Activated T-helper 1 cell treated with Interleukin-2 at 50 U/mL for 16 hours (primary cell): ENCODE data around the gene SLC35G6.
"Not testable (repeated sequence)": the region's sequence is repeated elsewhere in the genome, so short reads cannot be mapped to it uniquely, and the experiment has no call there.

Source experiments
- DNase-seq: peaks from one replicate; pipeline ENCODE4 v3.0.0-alpha.2; 2020; ENCODE audit warnings: low read depth

SLC35G6 gene

DNA sequence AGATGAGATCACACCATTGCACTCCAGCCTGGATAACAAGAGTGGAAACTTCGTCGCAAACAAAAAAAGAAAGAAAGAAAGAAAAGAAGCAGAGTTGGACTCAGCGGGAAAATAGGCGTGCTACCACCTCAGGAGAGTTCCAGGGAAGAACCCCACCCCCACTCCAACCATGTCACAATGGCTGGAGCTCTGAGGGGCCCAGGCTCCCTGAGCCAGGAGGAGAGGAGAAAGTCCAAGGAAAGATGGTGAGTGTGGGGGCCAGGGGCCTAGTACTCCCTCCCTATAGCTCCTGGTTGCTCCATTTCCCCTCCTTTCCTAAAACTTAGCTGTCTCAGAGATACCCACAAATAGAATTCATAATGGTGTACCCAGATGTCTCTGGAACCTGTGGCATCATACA, at the start of gene SLC35G6:
TSS of gene SLC35G6 (plus strand) at position 172 of the 400 bp plus-strand sequence. CDS start at position 243, 71 bp downstream.
- not testable (repeated sequence) for DNase-seq

DNA sequence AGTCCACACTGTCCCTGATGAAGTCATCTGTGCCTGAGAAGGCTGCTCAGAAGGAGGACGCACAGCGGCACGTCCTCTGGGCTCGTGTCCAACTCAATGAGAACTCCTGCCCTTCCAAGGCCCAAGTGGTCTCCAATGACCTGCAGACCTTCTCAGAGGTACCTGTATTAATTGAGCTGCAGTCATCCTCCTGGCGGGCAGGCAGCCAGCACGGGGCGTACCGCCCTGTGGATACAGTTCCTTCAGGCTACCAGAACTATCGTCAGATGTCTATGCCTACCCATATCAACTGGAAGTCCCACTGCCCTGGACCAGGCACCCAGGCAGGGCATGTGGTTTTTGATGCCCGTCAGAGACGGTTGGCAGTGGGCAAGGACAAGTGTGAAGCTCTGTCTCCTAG, 49.0 kb upstream of the SLC35G6 start:
- no peak for DNase-seq

DNA sequence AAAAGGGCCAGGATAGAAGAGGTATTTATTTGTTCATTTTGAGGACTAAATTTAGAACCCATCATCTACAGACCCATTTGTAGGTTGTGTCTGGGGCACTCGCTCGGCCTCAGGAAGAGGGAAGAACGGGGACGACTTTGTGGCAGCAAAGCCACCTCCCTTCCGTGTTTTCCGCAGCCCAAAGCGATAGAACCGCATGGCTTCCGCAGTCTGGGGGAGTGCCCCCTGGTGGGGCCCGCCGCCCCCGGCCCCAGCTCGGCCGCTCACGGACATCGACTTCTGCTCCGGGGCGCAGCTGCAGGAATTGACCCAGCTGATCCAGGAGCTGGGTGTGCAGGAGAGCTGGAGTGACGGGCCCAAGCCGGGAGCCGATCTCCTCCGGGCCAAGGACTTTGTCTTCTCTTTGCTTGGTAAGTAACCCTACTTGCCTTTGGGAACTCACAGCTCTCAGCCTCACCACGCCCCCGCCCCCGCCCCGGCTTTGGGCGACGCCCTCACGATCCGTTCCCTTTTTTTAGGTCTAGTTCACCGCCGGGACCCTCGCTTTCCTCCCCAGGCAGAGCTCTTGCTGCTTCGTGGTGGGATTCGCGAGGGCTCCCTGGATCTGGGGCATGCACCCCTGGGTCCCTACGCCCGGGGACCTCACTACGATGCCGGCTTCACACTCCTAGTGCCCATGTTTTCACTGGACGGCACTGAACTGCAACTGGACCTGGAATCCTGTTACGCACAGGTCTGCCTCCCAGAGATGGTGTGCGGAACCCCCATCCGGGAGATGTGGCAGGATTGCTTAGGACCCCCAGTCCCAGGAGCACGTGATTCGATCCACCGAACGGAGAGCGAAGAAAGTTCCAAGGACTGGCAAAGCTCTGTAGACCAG, 45.3 kb upstream of the SLC35G6 start:
- peak; percentile 44 for DNase-seq

DNA sequence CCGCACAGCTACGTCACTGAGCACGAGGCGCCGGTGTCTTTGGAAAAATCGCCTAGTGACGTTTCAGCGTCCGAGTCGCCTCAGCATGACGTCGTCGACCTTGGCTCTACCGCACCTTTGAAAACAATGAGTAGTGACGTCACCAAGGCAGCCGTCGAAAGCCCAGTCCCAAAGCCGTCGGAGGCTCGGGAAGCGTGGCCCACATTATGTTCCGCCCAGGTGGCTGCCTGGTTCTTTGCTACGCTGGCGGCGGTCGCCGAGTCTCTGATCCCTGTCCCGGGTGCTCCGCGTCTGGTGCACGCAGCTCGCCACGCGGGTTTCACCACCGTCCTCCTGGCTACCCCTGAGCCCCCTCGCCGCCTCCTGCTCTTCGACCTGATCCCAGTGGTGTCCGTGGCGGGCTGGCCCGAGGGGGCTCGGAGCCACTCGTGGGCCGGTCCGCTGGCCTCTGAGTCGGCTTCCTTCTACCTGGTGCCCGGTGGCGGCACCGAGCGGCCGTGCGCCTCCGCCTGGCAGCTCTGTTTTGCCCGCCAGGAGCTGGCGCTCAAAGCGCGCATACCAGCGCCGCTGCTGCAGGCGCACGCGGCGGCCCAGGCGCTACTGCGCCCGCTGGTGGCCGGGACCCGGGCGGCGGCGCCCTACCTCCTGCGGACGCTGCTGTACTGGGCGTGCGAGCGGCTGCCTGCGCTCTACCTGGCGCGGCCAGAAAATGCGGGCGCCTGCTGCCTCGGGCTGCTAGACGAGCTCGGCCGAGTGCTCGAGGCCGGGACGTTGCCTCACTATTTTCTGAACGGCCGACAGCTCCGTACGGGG, 44.5 kb upstream of the SLC35G6 start:
- peak; percentile 74 for DNase-seq

DNA sequence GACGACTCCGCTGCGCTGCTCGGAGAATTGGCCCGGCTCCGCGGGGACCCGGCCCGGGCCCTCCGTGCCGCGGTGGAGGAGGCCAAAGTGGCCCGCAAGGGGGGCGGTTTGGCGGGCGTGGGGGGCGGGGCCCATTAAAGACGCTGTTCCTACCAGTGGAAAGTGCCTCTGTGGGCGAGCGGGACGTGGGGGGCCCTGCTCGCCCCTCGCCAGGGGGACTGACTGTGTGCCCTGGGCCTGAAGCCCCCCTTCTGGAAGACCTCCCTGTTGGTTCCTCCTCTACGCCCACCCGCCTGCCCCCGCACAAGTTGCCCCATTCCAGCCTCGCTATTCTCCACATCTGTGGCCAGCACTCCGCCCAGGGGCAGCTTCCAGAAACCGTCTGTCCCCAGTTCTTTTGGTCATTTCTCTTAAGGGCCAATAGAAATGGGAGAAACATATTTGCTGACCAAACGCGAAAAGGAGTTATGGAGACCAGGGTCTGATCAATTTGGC, 43.8 kb upstream of the SLC35G6 start:
- DNase-seq: no peak

- no peak for DNase-seq
Observed at GRCh38 chr17:7437950-7438614, 43.2 kb upstream of the SLC35G6 start.

DNA sequence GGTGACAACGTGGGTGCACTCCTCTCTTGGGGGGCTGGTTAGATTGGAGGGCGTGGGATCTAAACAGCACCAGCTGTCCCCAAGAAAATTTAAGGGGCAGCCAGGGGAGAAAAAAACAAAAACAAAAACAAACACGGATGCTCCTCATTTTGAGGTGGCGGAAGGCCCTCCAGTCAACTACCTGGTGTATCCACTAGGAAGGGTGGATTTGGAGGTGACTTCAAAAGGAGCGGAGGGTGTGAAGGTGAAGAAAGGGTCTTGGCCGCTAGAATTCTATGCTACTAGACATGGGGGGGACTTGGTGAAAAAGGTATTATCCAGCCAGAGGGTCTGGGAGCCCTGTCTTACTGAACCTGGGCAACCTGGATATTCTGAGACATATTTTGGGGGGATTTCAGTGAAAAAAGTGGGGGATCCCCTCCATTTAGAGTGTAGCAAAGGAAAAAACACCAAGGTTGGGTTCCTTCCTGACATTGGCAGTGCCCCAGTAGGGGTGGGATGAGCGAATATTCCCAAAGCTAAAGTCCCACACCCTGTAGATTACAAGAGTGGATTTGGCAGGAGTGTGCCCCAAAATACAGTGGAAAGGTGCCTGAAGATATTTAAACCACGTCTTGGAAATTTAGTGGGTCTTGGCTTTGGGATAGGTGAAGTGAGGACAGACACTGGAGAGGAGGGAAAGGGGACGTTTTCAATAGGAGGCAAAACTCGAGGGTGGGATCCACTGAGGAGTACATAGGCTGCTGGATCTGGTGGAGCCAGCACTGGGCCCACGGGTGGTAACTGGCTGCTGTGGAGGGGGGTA, 42.4 kb upstream of the SLC35G6 start:
- DNase-seq: no peak

DNA sequence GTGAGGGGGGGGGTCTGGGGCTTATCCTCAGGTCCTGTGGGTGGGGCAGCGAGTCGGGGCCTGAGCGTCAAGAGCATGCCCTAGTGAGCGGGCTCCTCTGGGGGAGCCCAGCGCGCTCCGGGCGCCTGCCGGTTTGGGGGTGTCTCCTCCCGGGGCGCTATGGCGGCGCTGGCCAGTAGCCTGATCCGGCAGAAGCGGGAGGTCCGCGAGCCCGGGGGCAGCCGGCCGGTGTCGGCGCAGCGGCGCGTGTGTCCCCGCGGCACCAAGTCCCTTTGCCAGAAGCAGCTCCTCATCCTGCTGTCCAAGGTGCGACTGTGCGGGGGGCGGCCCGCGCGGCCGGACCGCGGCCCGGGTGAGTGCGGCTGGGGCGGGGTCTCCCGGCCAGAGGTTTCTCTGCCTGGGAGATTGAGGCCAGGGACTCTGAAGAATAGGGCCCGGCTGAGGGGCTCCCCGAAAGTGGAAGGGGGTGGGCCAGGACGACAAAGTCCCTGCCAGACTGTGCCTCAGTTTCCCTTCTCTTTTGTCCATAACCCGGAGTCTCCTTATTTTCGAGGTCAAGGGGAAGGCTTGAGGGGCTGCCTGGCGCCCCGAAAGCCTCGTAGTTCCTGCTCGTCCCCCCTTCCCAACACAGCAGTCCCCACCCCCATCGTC, 41.7 kb upstream of the SLC35G6 start, which contains the start of gene FGF11:
TSS of gene FGF11 (plus strand) at position 51 of the 651 bp plus-strand sequence. CDS start at position 160, 109 bp downstream.
- no peak for DNase-seq

DNA sequence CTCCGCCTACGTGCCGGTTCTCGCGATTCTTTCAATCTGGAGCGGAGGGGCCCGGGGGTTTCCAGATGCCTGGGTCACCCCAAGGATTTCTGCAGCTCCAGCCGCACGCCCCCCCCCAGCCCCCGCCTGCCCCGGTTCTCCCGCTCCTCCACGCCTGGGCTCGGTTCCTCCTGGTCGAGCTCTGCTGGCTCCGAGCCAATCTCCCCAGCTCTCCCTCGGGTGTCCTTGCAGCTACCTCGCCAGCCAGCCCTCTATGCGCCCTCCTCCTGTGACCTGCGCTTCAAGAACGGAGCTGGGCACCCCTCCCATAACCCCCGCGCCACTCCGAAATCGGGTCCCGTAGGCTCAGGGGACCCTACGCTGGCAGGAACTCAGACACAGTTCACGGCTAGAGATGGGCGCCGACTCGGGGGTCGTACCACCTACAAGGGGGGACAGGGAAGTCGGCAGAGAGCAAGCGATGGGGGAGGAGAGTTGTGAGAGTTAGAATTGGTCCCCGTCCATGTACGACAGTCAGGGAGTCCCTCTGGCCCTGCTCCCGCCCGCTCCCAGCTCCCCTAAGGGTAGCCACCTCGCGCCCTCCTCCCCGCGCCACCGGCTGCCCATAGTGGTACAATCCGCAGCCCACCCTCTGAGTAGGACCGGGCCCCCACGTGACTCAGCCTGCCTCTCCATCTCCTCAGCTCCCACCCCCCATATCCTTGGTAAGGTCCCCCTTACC, 41.0 kb upstream of the SLC35G6 start:
- DNase-seq: no peak

DNA sequence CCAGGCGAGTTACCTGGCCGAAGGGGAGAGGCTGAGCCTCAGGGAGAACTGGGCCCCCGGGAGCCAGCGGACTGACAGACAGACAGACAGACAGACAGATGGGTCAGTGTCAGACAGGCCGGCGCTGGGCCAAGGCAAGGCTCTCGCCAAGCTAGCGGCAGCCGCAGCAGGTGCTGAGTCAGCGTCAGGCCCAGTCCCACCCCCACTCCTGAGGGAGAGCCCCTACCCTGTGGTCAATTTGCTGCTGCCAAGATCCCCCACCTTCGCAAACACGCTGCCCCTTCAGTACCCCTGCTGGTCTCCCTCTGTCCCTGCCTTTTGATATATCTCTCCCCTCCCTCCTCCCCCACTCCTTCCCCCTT, 40.4 kb upstream of the SLC35G6 start:
- DNase-seq: no peak

- no peak for DNase-seq
Observed at GRCh38 chr17:7441266-7441665, 40.0 kb upstream of the SLC35G6 start.

DNA sequence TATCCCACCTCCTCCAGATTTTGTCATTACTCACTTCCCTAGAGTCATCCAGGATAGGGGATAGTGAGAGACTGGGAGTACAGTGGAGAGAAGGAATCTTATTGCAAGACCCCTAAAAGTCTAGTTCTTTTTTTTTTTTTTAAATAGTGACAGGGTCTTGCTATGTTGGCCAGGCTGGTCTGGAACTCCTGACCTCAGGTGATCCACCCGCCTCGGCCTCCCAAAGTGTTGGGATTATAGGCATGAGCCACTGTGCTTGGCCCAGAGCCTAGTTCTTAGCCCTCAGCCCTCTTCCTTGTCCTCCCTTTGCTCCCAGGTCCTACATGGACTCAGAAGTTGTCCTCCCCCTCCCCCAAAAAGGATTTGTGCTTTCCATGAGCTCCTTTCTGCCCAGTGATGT, 39.1 kb upstream of the SLC35G6 start:
- DNase-seq: no peak

DNA sequence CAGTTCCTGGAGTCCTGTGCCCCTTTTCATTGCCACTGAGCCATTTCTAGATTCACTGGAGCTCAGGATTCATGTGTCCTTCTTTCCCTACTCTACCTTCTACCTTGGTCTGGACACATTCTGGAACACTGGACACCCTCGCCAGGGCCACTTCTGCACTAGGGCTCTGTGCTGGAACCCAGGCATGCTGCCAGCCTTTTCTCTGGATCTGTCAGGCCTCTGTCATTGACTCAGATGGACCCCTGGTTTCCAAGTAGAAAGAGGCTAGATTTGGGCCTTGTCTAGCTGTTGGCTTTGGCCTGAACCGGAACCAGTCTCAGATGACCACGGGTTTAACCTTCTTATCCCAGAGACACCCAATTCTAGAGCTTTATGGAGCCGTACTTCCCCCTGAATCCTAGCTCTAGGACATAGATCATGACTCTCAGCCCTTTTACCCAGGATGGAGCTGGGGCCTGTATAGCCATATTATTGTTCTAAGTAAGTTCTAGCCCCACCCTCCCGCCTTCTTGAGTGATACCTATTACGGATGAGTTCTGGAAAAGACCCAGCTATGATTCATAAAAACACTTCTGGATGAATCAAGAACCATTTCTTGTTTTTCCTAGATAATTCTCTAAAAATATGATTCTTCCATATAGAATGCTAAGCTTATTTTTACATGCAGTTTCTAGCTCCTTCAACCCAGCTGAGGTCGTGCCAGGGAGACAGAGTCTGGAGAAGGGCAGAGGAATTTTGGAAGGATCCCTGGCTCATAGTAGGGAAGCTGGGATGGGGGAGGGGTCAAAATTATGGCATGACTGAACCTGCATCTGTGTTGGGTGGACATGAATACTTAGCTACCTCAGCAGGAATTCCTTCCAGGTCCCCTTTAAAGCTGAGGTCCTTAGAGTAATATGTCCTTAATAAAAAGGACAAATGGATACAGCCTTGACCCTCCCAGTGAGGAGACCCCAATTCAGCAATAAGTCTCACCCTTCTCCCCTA, 37.5 kb upstream of the SLC35G6 start:
- no peak for DNase-seq

GRCh38 chr17:7444682-7445618, 36.3 kb upstream of the SLC35G6 start, which contains the start of gene CHRNB1:
Gene CHRNB1 (plus strand): TSS chr17:7445061. CDS start chr17:7445128, 67 bp downstream.
- DNase-seq: no peak

- DNase-seq: no peak
Observed at GRCh38 chr17:7445619-7445968, 35.7 kb upstream of the SLC35G6 start.

DNA sequence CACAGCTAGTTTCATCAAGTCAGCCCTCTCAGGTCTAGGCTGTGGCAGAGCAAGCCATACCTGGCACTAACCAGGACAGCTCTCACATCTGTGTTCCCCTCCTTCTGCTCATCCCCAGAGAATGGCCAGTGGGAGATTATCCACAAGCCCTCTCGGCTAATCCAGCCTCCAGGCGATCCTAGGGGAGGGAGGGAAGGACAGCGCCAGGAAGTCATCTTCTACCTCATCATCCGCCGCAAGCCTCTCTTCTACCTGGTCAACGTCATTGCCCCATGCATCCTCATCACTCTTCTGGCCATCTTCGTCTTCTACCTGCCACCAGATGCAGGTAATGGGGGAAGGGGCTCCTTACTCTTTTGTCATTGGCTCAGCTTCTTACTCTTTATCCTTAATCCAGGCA, 32.8 kb upstream of the SLC35G6 start:
- DNase-seq: no peak

GRCh38 chr17:7459961-7460545, 21.2 kb upstream of the SLC35G6 start:
- DNase-seq: no peak
